Right forelimb (tissue), 1 donor: ENCODE data around the gene PDE6A.
"Not testable (repeated sequence)": the region's sequence is repeated elsewhere in the genome, so short reads cannot be mapped to it uniquely, and the experiment has no call there.

Experiments used
- DNase-seq: peaks from one replicate; pipeline ENCODE4 v3.0.0-alpha.2; 2018

PDE6A gene

GRCh38 chr5:149951138-149951749 is 6.7 kb upstream of the PDE6A start:
- no peak for DNase-seq

- DNase-seq = no peak
Measured at GRCh38 chr5:149948993-149949392, 4.4 kb upstream of the PDE6A start.

GRCh38 chr5:149946118-149946517 is 1.5 kb upstream of the PDE6A start:
- DNase-seq = no peak

- not testable (repeated sequence) for DNase-seq
Measured at GRCh38 chr5:149943177-149943949, 1.2 kb downstream of the PDE6A start.

GRCh38 chr5:149942741-149943169 is 1.8 kb downstream of the PDE6A start:
- DNase-seq = not testable (repeated sequence)

- DNase-seq = no peak
Measured at GRCh38 chr5:149942199-149942598, 2.4 kb downstream of the PDE6A start.

GRCh38 chr5:149941795-149942194 is 2.8 kb downstream of the PDE6A start:
- no peak for DNase-seq

- no peak for DNase-seq
Measured at GRCh38 chr5:149940941-149941644, 3.5 kb downstream of the PDE6A start.

- DNase-seq = no peak
Measured at GRCh38 chr5:149940077-149940574, 4.5 kb downstream of the PDE6A start.

GRCh38 chr5:149939546-149939945 is 5.0 kb downstream of the PDE6A start:
- DNase-seq = no peak

- no peak for DNase-seq
Measured at GRCh38 chr5:149938791-149939358, 5.7 kb downstream of the PDE6A start.

- no peak for DNase-seq
Measured at GRCh38 chr5:149938279-149938678, 6.3 kb downstream of the PDE6A start.

- DNase-seq = no peak
Measured at GRCh38 chr5:149937610-149938009, 7.0 kb downstream of the PDE6A start.

- DNase-seq = no peak
Measured at GRCh38 chr5:149936700-149937091, 7.9 kb downstream of the PDE6A start.

GRCh38 chr5:149936044-149936699 is 8.4 kb downstream of the PDE6A start:
- DNase-seq = no peak

- peak; percentile 54 for DNase-seq
Measured at GRCh38 chr5:149935431-149935901, 9.1 kb downstream of the PDE6A start.

- DNase-seq = peak; percentile 44
Measured at GRCh38 chr5:149932445-149933350, 11.9 kb downstream of the PDE6A start.

- no peak for DNase-seq
Measured at GRCh38 chr5:149931992-149932436, 12.6 kb downstream of the PDE6A start.

GRCh38 chr5:149930749-149931574 is 13.6 kb downstream of the PDE6A start:
- DNase-seq = no peak

GRCh38 chr5:149930043-149930748 is 14.4 kb downstream of the PDE6A start:
- no peak for DNase-seq
